K562 (cell line): Measurements from ENCODE around the gene USP12. TPM values are rescaled to one million over a fixed set of nuclear protein-coding genes. Genes with fewer than 3 reads are reported as not detected.

Experiments used
- ASH1L ChIP-seq: fragments of 450-650 bp; IDR thresholded peaks from 2 replicates; pipeline ENCODE4 v1.6.1; 2018; ENCODE audit warnings: borderline replicate concordance, mild to moderate bottlenecking, low read depth; ENCODE audit not compliant: partially characterized antibody
- BRCA1 ChIP-seq, 2 experiments: fragments of 450-650 bp in 1 of 2; sonication (generic) in 1 of 2; formaldehyde crosslinking in 1 of 2; IDR thresholded peaks; 2 replicates each; pipeline versions ENCODE4 v1.5.0 to v1.6.1; 2017 to 2020; ENCODE audit warnings: mild to moderate bottlenecking in 1 of 2, missing genetic modification reagents in 1 of 2
- GTF3C2 ChIP-seq: IDR thresholded peaks from 3 replicates; pipeline ENCODE4 v1.6.1; 2011; ENCODE audit warnings: borderline replicate concordance, mild to moderate bottlenecking, moderate library complexity; ENCODE audit not compliant: insufficient read length; ENCODE audit errors: extremely low read depth
- HDAC3 ChIP-seq: fragments of 450-650 bp; IDR thresholded peaks from 2 replicates; pipeline ENCODE4 v1.6.1; 2018; ENCODE audit warnings: borderline replicate concordance, mild to moderate bottlenecking, moderate library complexity; ENCODE audit not compliant: partially characterized antibody
- HMGN3 ChIP-seq: IDR thresholded peaks from 2 replicates; pipeline ENCODE4 v1.6.1; 2011; ENCODE audit warnings: borderline replicate concordance, low read depth, mild to moderate bottlenecking, mixed read lengths, low read length; ENCODE audit not compliant: insufficient read length; ENCODE audit errors: extremely low read depth
- JUND ChIP-seq, 2 experiments: IDR thresholded peaks; 2 replicates in 1 of 2; 3 replicates in 1 of 2; pipeline ENCODE4 v1.6.1; 2011; ENCODE audit warnings: borderline replicate concordance in 2 of 2, low read depth in 2 of 2, low read length in 2 of 2, improper control_type of control experiment in 1 of 2, missing biosample characterization in 1 of 2, missing genetic modification characterization in 1 of 2, missing genetic modification reagents in 1 of 2
- POLR2AphosphoS2 ChIP-seq: IDR thresholded peaks from 2 replicates; pipeline ENCODE4 v1.6.1; 2012; ENCODE audit warnings: low read length, improper control_type of control experiment
- SETDB1 ChIP-seq: IDR thresholded peaks from one replicate; pipeline ENCODE4 v1.6.1; 2012; ENCODE audit warnings: low read length, control low read depth, inconsistent platforms
- SP1 ChIP-seq: sonication (generic); formaldehyde crosslinking; IDR thresholded peaks from 2 replicates; pipeline ENCODE4 v1.8.1; 2022; ENCODE audit warnings: mild to moderate bottlenecking, missing genetic modification reagents
- SRF ChIP-seq, 2 experiments: fragments of 250-450, 450-650 bp in 1 of 2; sonication (Bioruptor Pico) in 1 of 2; sonication (generic) in 1 of 2; formaldehyde crosslinking; IDR thresholded peaks; 2 replicates each; pipeline versions ENCODE4 v1.5.0 to v1.5.1; 2020 to 2022; ENCODE audit warnings: mild to moderate bottlenecking in 1 of 2, missing genetic modification reagents in 1 of 2
- THRAP3 ChIP-seq: fragments of 450-650 bp; IDR thresholded peaks from 2 replicates; pipeline ENCODE4 v1.6.1; 2016; ENCODE audit warnings: mild to moderate bottlenecking, inconsistent platforms, borderline replicate concordance
- ZNF121 ChIP-seq: sonication (generic); formaldehyde crosslinking; conservative IDR thresholded peaks from 2 replicates; pipeline ENCODE4 v1.8.0; 2022; ENCODE audit warnings: missing genetic modification reagents
- ZNF146 ChIP-seq: IDR thresholded peaks from one replicate; pipeline ENCODE4 v1.6.1; 2018; ENCODE audit warnings: missing compliant biosample characterization; ENCODE audit not compliant: unreplicated experiment
- ZNF589 ChIP-seq: fragments of 200-800 bp; sonication (Bioruptor generic); IDR thresholded peaks from 2 replicates; pipeline ENCODE4 v1.6.1; 2016; ENCODE audit warnings: low read depth, missing genetic modification characterization, missing compliant biosample characterization
- ZZZ3 ChIP-seq: fragments of 450-650 bp; IDR thresholded peaks from 2 replicates; pipeline ENCODE4 v1.6.1; 2016; ENCODE audit warnings: antibody characterized with exemption, mild to moderate bottlenecking, moderate library complexity
- polyA plus RNA-seq, 8 experiments: library from polyadenylated mRNA; depleted of rRNA in 4 of 8; stranded (reverse) in 5 of 8; unstranded in 3 of 8; fragments of >200 nt; fragmentation: Nextera tagmentation in 2 of 8; fragmentation: Illumina TruSeq in 1 of 8; extraction: Ambion mirVana in 2 of 8; extraction: Trizol in 1 of 8; gene quantifications; 2 replicates each; pipeline versions ENCODE4 v1.2.1 to v1.2.3, GENCODE V29; 2011 to 2014; ENCODE audit warnings: inconsistent platforms in 1 of 8, missing spikeins in 1 of 8
- total RNA-seq, 7 experiments: library from RNA; depleted of rRNA in 6 of 7; stranded (reverse); fragments of >200 nt in 6 of 7; fragmentation: Illumina TruSeq in 2 of 7; extraction: Trizol in 2 of 7; gene quantifications; 2 replicates each; pipeline versions ENCODE4 v1.2.1 to v1.2.3, GENCODE V29; 2011 to 2021; ENCODE audit warnings: low replicate concordance in 1 of 7
- TF ChIP-seq, protein P1 (sequence below): sonication (generic); formaldehyde crosslinking; IDR thresholded peaks from 2 replicates; pipeline ENCODE4 v1.8.0; 2022; ENCODE audit warnings: mild to moderate bottlenecking, missing genetic modification reagents
- TF ChIP-seq, protein P2 (sequence below): fragments of 450-650 bp; IDR thresholded peaks from 2 replicates; pipeline ENCODE4 v1.6.1; 2016
- TF ChIP-seq, protein P3 (sequence below): fragments of 450-650 bp; conservative IDR thresholded peaks from 2 replicates; pipeline ENCODE4 v1.6.1; 2016; ENCODE audit warnings: missing genetic modification characterization, low read depth, mild to moderate bottlenecking, control low read depth, missing compliant biosample characterization

USP12 gene
- total and polyA plus RNA-seq, 9 of the 15 experiments (the other 6 are each of a cell fraction or from before 2014, with no cell fraction given), result 1.8 to 20.5 (median 13.3) TPM

GRCh38 chr13:27125357-27126282 is 46.0 kb downstream of the USP12 start (continued):
- no peak for TF ChIP-seq GTF3C2
- TF ChIP-seq SP1, result peak; percentile 61; the same call in 1 of the 2 replicates
- no peak for TF ChIP-seq SETDB1
- no peak for TF ChIP-seq HMGN3
- 0 out of 4 replicates have a peak, but pooled peaks of 1 of the 2 experiments have one; percentile 13 for TF ChIP-seq SRF (CRISPR knock-in tag; IDR thresholded peaks at IDR 0.05)
- 0 out of 2 replicates have a peak, but pooled peaks have one; percentile 30 for TF ChIP-seq ZNF589
- no peak for TF ChIP-seq ZNF146 (CRISPR knock-in tag)
- no peak for TF ChIP-seq THRAP3
- TF ChIP-seq, protein P1, sequence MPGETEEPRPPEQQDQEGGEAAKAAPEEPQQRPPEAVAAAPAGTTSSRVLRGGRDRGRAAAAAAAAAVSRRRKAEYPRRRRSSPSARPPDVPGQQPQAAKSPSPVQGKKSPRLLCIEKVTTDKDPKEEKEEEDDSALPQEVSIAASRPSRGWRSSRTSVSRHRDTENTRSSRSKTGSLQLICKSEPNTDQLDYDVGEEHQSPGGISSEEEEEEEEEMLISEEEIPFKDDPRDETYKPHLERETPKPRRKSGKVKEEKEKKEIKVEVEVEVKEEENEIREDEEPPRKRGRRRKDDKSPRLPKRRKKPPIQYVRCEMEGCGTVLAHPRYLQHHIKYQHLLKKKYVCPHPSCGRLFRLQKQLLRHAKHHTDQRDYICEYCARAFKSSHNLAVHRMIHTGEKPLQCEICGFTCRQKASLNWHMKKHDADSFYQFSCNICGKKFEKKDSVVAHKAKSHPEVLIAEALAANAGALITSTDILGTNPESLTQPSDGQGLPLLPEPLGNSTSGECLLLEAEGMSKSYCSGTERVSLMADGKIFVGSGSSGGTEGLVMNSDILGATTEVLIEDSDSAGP (CRISPR knock-in tag), result no peak
- TF ChIP-seq, protein P2, sequence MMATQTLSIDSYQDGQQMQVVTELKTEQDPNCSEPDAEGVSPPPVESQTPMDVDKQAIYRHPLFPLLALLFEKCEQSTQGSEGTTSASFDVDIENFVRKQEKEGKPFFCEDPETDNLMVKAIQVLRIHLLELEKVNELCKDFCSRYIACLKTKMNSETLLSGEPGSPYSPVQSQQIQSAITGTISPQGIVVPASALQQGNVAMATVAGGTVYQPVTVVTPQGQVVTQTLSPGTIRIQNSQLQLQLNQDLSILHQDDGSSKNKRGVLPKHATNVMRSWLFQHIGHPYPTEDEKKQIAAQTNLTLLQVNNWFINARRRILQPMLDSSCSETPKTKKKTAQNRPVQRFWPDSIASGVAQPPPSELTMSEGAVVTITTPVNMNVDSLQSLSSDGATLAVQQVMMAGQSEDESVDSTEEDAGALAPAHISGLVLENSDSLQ, result peak; percentile 89
- no peak for TF ChIP-seq POLR2AphosphoS2
- TF ChIP-seq HDAC3, result no peak
- no peak for TF ChIP-seq BRCA1 (IDR thresholded peaks at IDR 0.05)
- no peak for TF ChIP-seq BRCA1 (CRISPR knock-in tag; IDR thresholded peaks at IDR 0.05)
- TF ChIP-seq, protein P3, sequence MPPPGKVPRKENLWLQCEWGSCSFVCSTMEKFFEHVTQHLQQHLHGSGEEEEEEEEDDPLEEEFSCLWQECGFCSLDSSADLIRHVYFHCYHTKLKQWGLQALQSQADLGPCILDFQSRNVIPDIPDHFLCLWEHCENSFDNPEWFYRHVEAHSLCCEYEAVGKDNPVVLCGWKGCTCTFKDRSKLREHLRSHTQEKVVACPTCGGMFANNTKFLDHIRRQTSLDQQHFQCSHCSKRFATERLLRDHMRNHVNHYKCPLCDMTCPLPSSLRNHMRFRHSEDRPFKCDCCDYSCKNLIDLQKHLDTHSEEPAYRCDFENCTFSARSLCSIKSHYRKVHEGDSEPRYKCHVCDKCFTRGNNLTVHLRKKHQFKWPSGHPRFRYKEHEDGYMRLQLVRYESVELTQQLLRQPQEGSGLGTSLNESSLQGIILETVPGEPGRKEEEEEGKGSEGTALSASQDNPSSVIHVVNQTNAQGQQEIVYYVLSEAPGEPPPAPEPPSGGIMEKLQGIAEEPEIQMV (tag), result no peak
- no peak for TF ChIP-seq ZZZ3
- 0 out of 2 replicates have a peak, but pooled peaks have one; percentile 5 for TF ChIP-seq JUND (IDR thresholded peaks at IDR 0.05; ENCODE audit: borderline replicate concordance, low read depth, low read length)
- TF ChIP-seq JUND (tag; IDR thresholded peaks at IDR 0.05; ENCODE audit: borderline replicate concordance, low read depth, low read length), result no peak
- no peak for TF ChIP-seq ASH1L
- TF ChIP-seq ZNF121 (CRISPR knock-in tag), result no peak
